GM08714 (cell line): ENCODE results near the gene MRPS16.

Source experiments
- H3K4me3 ChIP-seq: fragments of 200-500 bp; sonication (Bioruptor generic); 2 replicates; pipeline ENCODE4 v1.5.1; 2014; ENCODE audit warnings: mild to moderate bottlenecking, low read length, inconsistent platforms
- ZNF274 ChIP-seq: IDR thresholded peaks from 2 replicates; pipeline ENCODE4 v1.6.1; 2012; ENCODE audit warnings: mild to moderate bottlenecking, low read depth, low read length

Gene MRPS16

DNA sequence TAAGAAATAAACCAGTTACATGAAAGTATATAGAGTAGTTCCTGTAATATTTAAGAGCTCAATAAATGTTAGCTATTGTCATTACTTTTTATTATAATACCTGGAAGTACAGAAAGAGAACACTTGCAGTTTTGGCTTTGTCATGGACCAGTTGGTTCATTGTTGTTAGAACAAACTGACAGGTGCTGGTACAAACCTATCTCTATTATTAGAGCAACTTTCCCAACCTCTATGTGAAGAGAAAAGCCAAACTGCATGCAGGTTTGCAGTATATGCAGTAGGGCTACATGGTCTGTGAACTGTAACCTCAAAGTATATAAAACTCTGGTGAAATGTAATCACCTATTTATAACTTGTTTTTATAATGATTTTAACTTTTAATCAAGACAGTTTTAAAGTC, 25.8 kb downstream of the MRPS16 start:
- no peak overlapping the region for H3K4me3 ChIP-seq
- no peak for TF ChIP-seq ZNF274

DNA sequence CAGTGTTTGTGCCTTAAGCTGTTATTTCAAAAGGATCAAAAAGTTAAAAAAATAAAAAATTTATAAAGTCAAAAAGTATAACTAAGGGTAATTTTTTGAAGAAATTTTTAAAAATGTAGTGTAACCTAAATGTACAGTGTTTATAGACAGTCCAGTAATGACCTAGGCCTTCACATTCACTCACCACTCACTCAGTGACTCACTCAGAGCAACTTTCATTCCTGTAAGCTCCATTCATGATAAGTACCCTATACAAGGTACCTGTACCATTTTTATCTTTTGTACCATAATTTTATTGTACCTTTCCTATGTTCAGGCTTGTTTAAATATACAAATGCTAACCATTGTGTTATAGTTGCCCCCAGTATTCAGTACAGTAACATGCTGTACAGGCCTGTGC, 26.9 kb downstream of the MRPS16 start:
- no peak overlapping the region for H3K4me3 ChIP-seq
- no peak for TF ChIP-seq ZNF274

DNA sequence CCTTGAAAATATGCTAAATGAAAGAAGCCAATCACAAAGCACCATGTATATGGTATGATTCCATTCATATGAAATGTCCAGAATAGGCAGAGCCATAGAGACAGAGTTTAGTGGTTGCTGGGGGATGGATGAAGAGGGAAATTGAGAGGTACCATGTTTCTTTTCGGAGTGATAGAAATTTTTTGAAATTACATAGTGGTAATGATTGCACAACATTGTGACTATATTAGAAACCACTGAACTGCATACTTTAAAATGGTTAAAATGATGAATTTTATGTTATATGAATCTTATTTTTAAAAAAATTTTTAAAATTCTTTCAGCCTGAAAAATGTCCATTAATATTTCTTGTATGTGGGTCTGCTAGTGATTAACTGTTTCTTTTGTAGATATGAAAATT, 31.5 kb downstream of the MRPS16 start:
- no peak for TF ChIP-seq ZNF274

DNA sequence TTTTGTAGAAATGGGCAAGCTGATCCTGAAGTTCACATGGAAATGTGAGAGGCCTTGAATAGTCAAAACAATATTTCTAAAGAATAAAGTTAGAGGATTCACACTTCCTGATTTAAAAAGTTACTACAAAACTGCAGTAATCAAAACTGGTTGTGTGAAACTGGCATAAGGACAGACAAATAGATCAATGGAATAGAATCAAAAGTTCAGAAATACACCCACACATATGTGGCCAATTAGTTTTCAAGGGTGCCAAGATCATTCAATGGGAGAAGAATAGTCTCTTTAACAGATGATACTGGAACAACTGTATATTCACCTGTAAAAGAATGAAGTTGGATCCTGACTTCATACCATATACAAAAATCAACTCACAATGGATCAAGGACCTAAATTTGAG, 33.1 kb downstream of the MRPS16 start:
- no peak for TF ChIP-seq ZNF274
- H3K4me3 ChIP-seq = no peak overlapping the region

More for the DNA sequence above, 31.5 kb downstream of the MRPS16 start:
- H3K4me3 ChIP-seq = no peak overlapping the region

DNA sequence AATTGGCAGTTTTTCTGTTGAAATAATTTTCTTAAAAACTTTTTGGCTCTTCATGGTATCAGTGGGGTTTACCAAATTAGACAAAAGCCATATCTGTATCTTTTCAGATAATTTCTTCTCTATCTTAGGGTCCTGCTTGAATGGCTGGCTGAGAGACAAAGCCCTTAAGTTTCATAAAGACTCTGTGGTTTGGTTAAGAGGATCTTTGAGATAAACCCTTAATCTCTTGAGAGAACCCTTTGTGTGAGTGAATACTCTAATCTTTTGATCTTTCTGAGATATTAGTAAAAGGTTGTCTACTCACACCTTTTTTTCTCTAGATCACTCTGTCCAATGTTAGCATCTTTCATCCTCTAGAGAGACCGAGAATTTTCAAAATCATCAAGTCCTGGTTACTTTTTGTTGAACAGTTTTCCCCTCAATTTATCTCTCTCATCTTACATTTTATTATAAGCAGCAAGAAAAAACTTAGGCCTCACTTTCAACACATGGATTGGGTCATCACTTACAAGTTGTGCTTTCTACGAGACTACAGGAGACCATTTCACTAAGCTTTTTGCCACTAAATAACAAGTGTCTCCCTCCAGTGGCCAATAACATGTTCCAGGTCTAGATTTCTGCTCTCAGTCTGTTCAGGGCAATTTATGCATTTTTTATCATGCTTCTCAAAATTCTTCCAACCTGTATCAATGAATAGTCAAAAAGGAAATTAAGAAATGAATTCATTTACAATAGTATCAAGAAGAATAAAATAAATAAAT, 33.8 kb downstream of the MRPS16 start:
- no peak for TF ChIP-seq ZNF274
- H3K4me3 ChIP-seq = no peak overlapping the region

DNA sequence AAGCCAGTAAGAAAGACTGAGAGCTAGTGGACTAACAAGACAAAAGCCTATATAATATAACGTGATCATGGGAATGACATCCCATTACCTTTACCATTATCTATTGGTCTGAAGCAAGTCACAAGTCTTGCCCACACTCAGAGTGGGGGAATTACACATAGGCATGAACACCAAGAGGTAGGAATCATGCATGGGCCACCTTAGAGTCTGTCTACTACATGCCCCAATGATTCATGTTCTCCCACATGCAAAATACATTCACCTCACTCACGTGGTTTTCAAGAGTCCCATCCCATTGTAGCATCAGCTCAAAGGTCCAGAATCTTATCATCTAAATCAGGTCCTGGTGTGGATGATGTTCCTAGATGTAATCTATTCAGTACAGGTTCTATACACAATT, 34.8 kb downstream of the MRPS16 start:
- no peak overlapping the region for H3K4me3 ChIP-seq
- no peak for TF ChIP-seq ZNF274

DNA sequence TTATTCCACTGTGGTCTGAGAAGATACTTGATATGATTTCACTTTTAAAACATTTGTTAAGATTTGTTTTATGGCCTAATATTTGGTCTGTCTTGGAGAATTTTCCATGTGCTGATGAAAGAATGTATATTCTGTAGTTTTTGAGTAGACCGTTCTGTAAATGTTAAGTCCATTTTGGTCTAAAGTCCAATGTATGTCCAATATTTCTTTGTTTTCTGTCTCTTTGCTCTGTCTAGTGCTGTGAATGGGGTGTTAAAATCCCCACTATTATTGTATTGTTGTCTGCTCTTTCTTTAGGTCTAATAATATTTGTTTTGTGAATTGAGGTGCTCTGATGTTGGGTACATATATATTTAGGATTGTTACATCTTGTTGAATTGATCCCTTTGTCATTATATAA, 36.7 kb downstream of the MRPS16 start:
- no peak for TF ChIP-seq ZNF274
- no peak overlapping the region for H3K4me3 ChIP-seq

DNA sequence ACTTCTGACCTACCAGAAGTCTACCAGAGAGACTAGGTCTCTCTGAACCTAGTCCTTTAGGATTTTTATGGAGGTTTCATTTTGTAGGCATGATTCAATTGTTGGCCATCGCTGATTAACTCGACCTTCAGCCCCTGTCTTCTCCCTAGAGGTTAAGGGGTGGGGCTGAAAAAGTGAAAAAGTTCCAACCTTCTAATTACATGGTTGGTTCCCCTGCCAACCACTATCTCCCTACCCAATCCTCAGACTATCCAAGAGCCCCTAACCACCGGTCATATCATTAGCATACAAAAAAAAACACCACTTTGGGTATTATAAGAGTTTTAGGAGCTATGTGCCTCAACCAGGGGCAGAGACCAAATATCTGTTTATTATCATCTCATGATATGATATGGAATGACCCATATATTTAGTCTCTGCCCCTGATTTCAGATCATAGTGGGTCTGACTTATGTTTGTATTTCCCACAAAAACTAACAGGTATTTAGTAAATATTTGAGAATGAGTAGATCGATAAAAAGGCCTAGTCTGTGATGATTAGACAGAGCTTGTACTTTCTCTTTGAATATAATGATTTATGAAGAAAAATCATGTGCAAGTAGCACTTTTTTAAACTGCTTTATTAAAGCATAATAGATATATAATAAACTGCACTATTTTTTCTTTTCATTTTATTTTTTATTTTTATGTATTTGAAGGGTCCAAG, 41.2 kb downstream of the MRPS16 start:
- TF ChIP-seq ZNF274 = no peak
- H3K4me3 ChIP-seq = no peak overlapping the region

DNA sequence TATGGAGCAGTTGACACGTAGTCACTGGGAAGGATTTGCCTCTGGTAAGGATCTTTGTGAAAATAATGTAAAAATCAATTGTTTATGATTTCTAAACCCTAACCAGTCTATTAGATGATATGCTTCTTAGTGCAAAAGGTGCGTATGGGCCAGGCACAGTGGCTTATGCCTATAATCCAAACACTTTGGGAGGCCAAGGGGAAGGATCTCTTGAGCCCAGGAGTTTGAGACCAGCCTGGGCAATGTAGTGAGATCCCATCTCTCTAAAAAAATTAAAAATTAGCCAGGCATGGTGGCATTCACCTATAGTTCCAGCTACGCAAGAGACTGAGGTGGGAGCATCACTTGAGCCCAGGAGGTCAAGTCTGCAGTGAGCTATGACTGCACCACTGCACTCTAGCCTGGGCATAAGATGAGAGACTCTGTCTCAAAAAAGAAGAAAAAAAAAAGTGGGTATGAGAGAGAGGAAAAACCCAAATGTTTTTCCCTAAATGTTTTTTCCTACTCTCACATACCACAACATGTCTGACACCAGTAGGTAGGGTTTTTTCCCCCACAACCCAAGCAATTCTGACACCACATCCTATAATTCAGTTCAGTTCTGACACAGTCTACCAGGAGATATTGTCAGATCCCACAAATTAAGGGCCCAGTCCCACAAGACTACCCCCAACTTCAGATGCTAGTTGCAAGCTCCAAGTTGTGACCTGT, 41.9 kb downstream of the MRPS16 start:
- H3K4me3 ChIP-seq = no peak overlapping the region
- TF ChIP-seq ZNF274 = no peak

DNA sequence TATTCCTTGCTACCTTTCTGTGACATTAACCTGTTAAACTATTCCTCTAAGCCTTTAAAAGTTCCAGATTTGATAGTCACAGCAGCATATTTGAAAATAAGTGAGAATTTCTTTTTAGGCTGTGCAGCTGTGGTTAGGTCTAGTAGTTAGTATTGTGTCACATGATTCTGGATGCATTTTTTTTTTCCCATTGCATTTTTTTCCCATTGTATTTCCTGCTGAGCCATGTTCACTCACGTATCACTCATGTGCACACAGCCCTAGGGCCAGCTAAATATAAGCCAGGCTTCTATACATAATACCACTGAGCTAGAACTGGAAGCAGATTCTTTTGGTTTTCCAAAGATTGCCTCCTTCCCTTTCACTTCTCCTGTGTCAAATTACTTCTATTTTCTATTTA, 42.7 kb downstream of the MRPS16 start:
- no peak for TF ChIP-seq ZNF274
- no peak overlapping the region for H3K4me3 ChIP-seq

DNA sequence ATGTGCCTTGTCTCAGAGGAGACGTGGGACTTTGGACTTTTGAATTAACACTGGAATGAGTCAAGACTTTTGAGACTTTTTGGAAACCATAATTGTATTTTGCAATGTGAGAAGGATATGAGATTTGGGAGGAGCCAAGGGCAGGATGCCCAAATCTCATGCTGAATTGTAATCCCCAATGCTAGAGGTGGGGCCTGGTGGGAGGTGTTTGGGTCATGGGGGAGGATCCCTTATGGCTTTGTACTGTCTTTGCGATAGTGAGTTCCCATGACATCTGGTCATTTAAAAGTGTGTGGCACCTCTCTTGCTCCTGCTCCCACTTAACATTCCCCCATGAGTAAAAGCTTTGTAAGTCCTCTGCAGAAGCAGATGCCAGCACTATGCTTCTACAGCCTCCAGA, 44.6 kb downstream of the MRPS16 start:
- no peak overlapping the region for H3K4me3 ChIP-seq
- no peak for TF ChIP-seq ZNF274

DNA sequence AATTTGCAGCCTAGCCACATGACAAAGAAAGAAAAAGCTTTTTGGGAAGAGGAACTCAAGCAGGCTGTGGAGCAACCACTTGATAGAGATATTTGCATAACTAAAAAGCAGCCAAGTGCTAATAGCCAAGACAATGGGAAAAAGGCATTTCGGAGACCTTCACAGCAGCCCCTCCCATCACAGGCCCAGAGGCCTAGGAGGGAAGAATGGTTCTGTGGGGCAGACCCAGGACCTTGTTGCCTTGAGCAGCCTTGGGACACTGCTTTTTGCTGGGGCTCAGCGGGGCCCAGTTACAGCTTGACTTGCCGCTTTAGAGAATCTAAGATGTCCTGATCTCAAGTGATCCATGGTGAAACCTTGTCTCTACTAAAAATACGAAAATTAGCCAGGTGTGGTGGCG, 46.1 kb downstream of the MRPS16 start:
- no peak overlapping the region for H3K4me3 ChIP-seq
- no peak for TF ChIP-seq ZNF274

DNA sequence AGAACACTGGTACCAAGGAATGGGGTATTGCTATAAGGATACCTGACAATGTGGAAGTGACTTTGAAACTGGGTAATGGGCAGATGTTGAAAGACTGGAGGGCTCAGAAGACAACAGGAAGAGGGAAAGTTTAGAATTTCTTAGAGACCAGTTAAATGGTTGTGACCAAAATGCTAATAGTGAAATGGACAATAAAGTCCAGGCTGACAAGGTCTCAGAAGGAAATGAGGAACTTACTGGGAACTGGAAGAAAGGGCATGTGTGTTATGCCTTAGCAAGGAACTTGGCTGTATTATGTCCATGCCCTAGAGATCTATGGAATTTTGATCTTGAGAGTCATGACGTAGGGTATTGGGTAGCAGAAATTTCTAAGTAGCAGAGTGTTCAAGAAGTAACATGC, 46.6 kb downstream of the MRPS16 start:
- TF ChIP-seq ZNF274 = no peak
- H3K4me3 ChIP-seq = no peak overlapping the region

DNA sequence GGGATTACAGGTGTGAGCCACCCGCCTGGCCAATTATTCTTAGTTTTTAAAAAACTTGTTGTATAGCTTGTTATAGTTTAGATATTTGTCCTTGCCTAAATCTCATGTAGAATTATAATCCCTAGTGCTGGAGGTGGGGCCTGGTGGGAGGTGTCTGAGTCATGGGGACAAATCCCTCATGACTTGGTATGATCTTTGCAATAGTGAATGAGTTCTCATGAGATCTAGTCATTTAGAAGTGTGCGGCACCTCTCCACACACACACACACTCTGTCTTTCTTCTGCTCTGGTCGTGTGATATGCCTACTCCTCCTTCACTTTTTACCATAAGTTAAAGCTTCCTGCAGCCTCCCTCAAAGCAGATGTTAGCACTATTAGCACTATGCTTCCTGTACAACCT, 47.4 kb downstream of the MRPS16 start:
- H3K4me3 ChIP-seq = no peak overlapping the region
- TF ChIP-seq ZNF274 = no peak
